MCF 10A (cell line): ENCODE results near the gene ATF7. TPM values are rescaled to one million over a fixed set of nuclear protein-coding genes. Genes with fewer than 3 reads are reported as not detected.
A peak's percentile ranks its signal among the peaks of the same experiment; 100 is the strongest.

ENCODE experiments used
- BruUV-seq: library from RNA; stranded (reverse); fragments of 400-500 nt; replicated peaks from 2 replicates; lab custom pipeline; 2021; lab: Mats Ljungman, UMichigan
- CTCF ChIA-PET: fragments of 300-600 bp; sonication (Branson Sonifier 250); formaldehyde crosslinking; extraction: SDS; loops from one replicate; lab custom pipeline; 2021; ENCODE audit warnings: antibody characterized with exemption, inconsistent platforms; lab: Yijun Ruan, JAX
- POLR2A ChIA-PET: fragments of 300-600, 350-650 bp; sonication (Branson Sonifier 250); formaldehyde crosslinking; extraction: SDS; loops from one replicate; lab custom pipeline; 2020; ENCODE audit warnings: antibody characterized with exemption, inconsistent platforms; lab: Yijun Ruan, JAX
- DNase-seq: peaks from one replicate; pipeline ENCODE4 v3.0.0-alpha.2; 2018; ENCODE audit not compliant: unreplicated experiment
- H3K27ac Mint-ChIP-seq: one replicate; pipeline ENCODE4 v1.8.0; 2022; ENCODE audit warnings: mild to moderate bottlenecking, low read depth, mixed read lengths; ENCODE audit not compliant: unreplicated experiment
- H3K27me3 Mint-ChIP-seq: one replicate; pipeline ENCODE4 v1.8.0; 2022; ENCODE audit warnings: mixed read lengths; ENCODE audit not compliant: insufficient read depth, unreplicated experiment
- H3K36me3 Mint-ChIP-seq: one replicate; pipeline ENCODE4 v1.8.0; 2022; ENCODE audit warnings: mild to moderate bottlenecking, moderate library complexity, mixed read lengths; ENCODE audit not compliant: insufficient read depth, unreplicated experiment
- H3K4me1 Mint-ChIP-seq: one replicate; pipeline ENCODE4 v1.8.0; 2022; ENCODE audit warnings: mixed read lengths; ENCODE audit not compliant: insufficient read depth, unreplicated experiment
- H3K4me3 Mint-ChIP-seq: one replicate; pipeline ENCODE4 v1.8.0; 2022; ENCODE audit warnings: mild to moderate bottlenecking, moderate library complexity, mixed read lengths; ENCODE audit not compliant: unreplicated experiment
- H3K9me3 Mint-ChIP-seq: one replicate; pipeline ENCODE4 v1.8.0; 2022; ENCODE audit warnings: mixed read lengths; ENCODE audit not compliant: unreplicated experiment
- CTCF ChIP-seq: fragments of 200-600 bp; IDR thresholded peaks from one replicate; pipeline ENCODE4 v1.8.0; 2022; ENCODE audit warnings: antibody characterized with exemption, mild to moderate bottlenecking; ENCODE audit not compliant: unreplicated experiment
- intact Hi-C: fragments of 100-400 bp; cut with micrococcal nuclease; formaldehyde crosslinking; loops from 2 replicates; pipeline ENCODE4 v1.14.1; 2022
- total RNA-seq: library from RNA; stranded (reverse); gene quantifications from 2 replicates; pipeline ENCODE4 v1.2.3, GENCODE V29; 2022

ATF7 gene
- total RNA-seq, 1 experiment from 2014 or later = 40.8 TPM

- Mint-ChIP-seq H3K27ac (peak overlapping the region; percentile 82), H3K4me3 (no peak overlapping the region), H3K4me1 (peaks cover 16% of the 10 kb centered on the region), H3K9me3 (no peaks in the 10 kb centered on the region), H3K27me3 (no peaks in the 10 kb centered on the region), H3K36me3 (peaks cover 38% of the 10 kb centered on the region)
- ChIA-PET POLR2A (interaction anchor here (0.6 to 2.5 kb wide), 6 partner anchors 12 to 115 kb away, joined by 3 to 17 read pairs (median 4); partner anchors contain the start of gene ATP5MC2), CTCF (interaction anchor here (2.0 kb wide), 1 partner anchor 15 kb away, joined by 5 read pairs; the partner anchor contains the start of gene ATP5MC2)
- no peak for DNase-seq
- intact Hi-C loops = no loop called here
- no TSS peak for BruUV-seq
- TF ChIP-seq CTCF = no peak
These were observed 33.9 kb upstream of the ATF7 start for GRCh38 chr12:53660041-53660440.

GRCh38 chr12:53659571-53659981 lies 33.4 kb upstream of the ATF7 start:
- no peak overlapping the region for H3K4me3 Mint-ChIP-seq

GRCh38 chr12:53659011-53659551 lies 32.9 kb upstream of the ATF7 start:
- Mint-ChIP-seq H3K27me3 (no peaks in the 10 kb centered on the region), H3K27ac (peak overlapping the region; percentile 82), H3K4me3 (no peak overlapping the region), H3K36me3 (peaks cover 28% of the 10 kb centered on the region), H3K4me1 (peaks cover 16% of the 10 kb centered on the region), H3K9me3 (no peaks in the 10 kb centered on the region)
- ChIA-PET CTCF (interaction anchor here (0.8 to 2.0 kb wide), 3 partner anchors 9 to 85 kb away, joined by 3 to 5 read pairs (median 3); partner anchors contain the start of gene ATP5MC2), POLR2A (interaction anchor here (0.7 to 2.5 kb wide), 12 partner anchors 13 to 686 kb away, joined by 3 to 17 read pairs (median 4); partner anchors contain the start of genes ATF7 and ATP5MC2)
- intact Hi-C loops = no loop called here
- DNase-seq = peak; percentile 77
- TF ChIP-seq CTCF = no peak
- no TSS peak for BruUV-seq

More at GRCh38 chr12:53659571-53659981, 33.4 kb upstream of the ATF7 start:
- Mint-ChIP-seq H3K36me3 (peaks cover 33% of the 10 kb centered on the region), H3K4me1 (peaks cover 16% of the 10 kb centered on the region), H3K9me3 (no peaks in the 10 kb centered on the region), H3K27ac (peak overlapping the region; percentile 82), H3K27me3 (no peaks in the 10 kb centered on the region)
- intact Hi-C loops = no loop called here
- no peak for DNase-seq
- no peak for TF ChIP-seq CTCF
- CTCF ChIA-PET = interaction anchor here (0.8 to 2.0 kb wide), 2 partner anchors 8 to 16 kb away, joined by 3 to 5 read pairs; partner anchors contain the start of gene ATP5MC2
- no TSS peak for BruUV-seq
- POLR2A ChIA-PET = interaction anchor here (0.6 to 2.5 kb wide), 11 partner anchors 12 to 685 kb away, joined by 3 to 17 read pairs (median 4); partner anchors contain the start of genes ATF7 and ATP5MC2

- intact Hi-C loops = no loop called here
- CTCF ChIA-PET = no interaction called here
- DNase-seq = no peak
- no peaks in the 10 kb centered on the region for H3K9me3 Mint-ChIP-seq
- no peaks in the 10 kb centered on the region for H3K27me3 Mint-ChIP-seq
- H3K27ac Mint-ChIP-seq = no peak overlapping the region
- H3K36me3 Mint-ChIP-seq = peaks cover 8% of the 10 kb centered on the region
- POLR2A ChIA-PET = no interaction called here
- no peak for TF ChIP-seq CTCF
- no TSS peak for BruUV-seq
- H3K4me1 Mint-ChIP-seq = peaks cover 16% of the 10 kb centered on the region
- no peak overlapping the region for H3K4me3 Mint-ChIP-seq
These were observed 30.9 kb upstream of the ATF7 start for GRCh38 chr12:53657041-53657440.
